K562 (cell line): ENCODE results near the gene ADAM10. TPM values are rescaled to one million over a fixed set of nuclear protein-coding genes. Genes with fewer than 3 reads are reported as not detected.

Experiments used
- ATAC-seq: fragments of 200-7000 bp; cut with Tn5 transposase; 3 replicates; pipeline ENCODE4 v1.9.1; 2020; ENCODE audit warnings: moderate library complexity
- BruUV-seq: library from RNA; stranded (reverse); fragments of 400-500 nt; replicated peaks from 2 replicates; lab custom pipeline; 2021; lab: Mats Ljungman, UMichigan
- CTCF ChIA-PET: fragments of 300-600 bp; formaldehyde crosslinking; extraction: SDS; loops from one replicate; lab custom pipeline; 2021; ENCODE audit warnings: low intra/inter-chr PET ratio; lab: Yijun Ruan, JAX
- POLR2A ChIA-PET: fragments of 300-600, 350-650 bp; sonication (Branson Sonifier 250); formaldehyde crosslinking; extraction: SDS; loops from one replicate; lab custom pipeline; 2021; ENCODE audit warnings: antibody characterized with exemption, inconsistent platforms; lab: Yijun Ruan, JAX
- DNase-seq, 4 experiments: peaks; one replicate each; pipeline versions ENCODE4 v3.0.0 to v3.0.0-alpha.2; 2011 to 2018; ENCODE audit warnings: low spot score in 3 of 4, mixed read lengths in 3 of 4; ENCODE audit errors: extremely low read depth in 1 of 4
- FAIRE-seq: peaks from 2 replicates; lab custom pipeline; 2011; peaks lifted over from hg19 to GRCh38; lab: Jason Lieb, UNC
- H2AFZ ChIP-seq: 2 replicates; pipeline ENCODE4 v1.6.0; 2011; ENCODE audit warnings: low read depth, low read length, control low read depth, inconsistent platforms
- H3K27ac ChIP-seq: fragments of 200-600 bp; 3 replicates; pipeline ENCODE4 v1.8.0; 2011; ENCODE audit warnings: low read depth, mild to moderate bottlenecking, control low read depth, inconsistent platforms, low read length, moderate library complexity, mixed read lengths; ENCODE audit errors: extremely low read depth
- H3K27me3 ChIP-seq, 2 experiments: fragments of 300-600 bp in 1 of 2; 2 replicates in 1 of 2; 3 replicates in 1 of 2; pipeline versions ENCODE4 v1.6.0 to v1.8.0; 2011; ENCODE audit warnings: inconsistent platforms in 2 of 2, low read length in 2 of 2, mild to moderate bottlenecking in 1 of 2, mixed read lengths in 1 of 2, moderate library complexity in 1 of 2; ENCODE audit not compliant: control insufficient read depth in 2 of 2, insufficient read depth in 2 of 2
- H3K36me3 ChIP-seq: fragments of 300-600 bp; 3 replicates; pipeline ENCODE4 v1.8.0; 2011; ENCODE audit warnings: mild to moderate bottlenecking, low read length, inconsistent platforms; ENCODE audit not compliant: control insufficient read depth, insufficient read depth
- H3K4me1 ChIP-seq, 2 experiments: fragments of 200-600 bp in 1 of 2; replicated peaks in 1 of 2; 2 replicates in 1 of 2; 3 replicates in 1 of 2; pipeline versions ENCODE4 v1.5.1 to v1.8.0; 2011; ENCODE audit warnings: inconsistent platforms in 2 of 2, low read length in 2 of 2, mild to moderate bottlenecking in 1 of 2, mixed read lengths in 1 of 2, moderate library complexity in 1 of 2; ENCODE audit not compliant: control insufficient read depth in 2 of 2, insufficient read depth in 2 of 2
- H3K4me2 ChIP-seq: 2 replicates; pipeline ENCODE4 v1.6.1; 2011; ENCODE audit warnings: low read length, control low read depth, inconsistent platforms, mixed read lengths; ENCODE audit not compliant: insufficient read depth
- H3K4me3 ChIP-seq: fragments of 200-600 bp; sonication (generic), shearing (Covaris generic); 2 replicates; pipeline ENCODE4 v1.5.1; 2016; ENCODE audit warnings: control low read depth, inconsistent platforms
- H3K79me2 ChIP-seq: fragments of 200-600 bp; 3 replicates; pipeline ENCODE4 v1.8.0; 2011; ENCODE audit warnings: low read length, inconsistent platforms; ENCODE audit not compliant: control insufficient read depth, insufficient read depth
- H3K9ac ChIP-seq, 2 experiments: 2 replicates each; pipeline versions ENCODE4 v1.6.0 to v1.6.1; 2011; ENCODE audit warnings: low read depth in 2 of 2, low read length in 2 of 2, control low read depth in 1 of 2, inconsistent platforms in 1 of 2, mild to moderate bottlenecking in 1 of 2, mixed read lengths in 1 of 2; ENCODE audit not compliant: insufficient read depth in 1 of 2
- H3K9me1 ChIP-seq: one replicate; pipeline ENCODE4 v1.6.0; 2011; ENCODE audit warnings: inconsistent platforms, mild to moderate bottlenecking, low read length, moderate library complexity; ENCODE audit not compliant: control insufficient read depth, insufficient read depth
- H3K9me3 ChIP-seq: replicated peaks from 2 replicates; pipeline ENCODE4 v1.5.1; 2011; ENCODE audit warnings: low read depth, low read length, inconsistent platforms; ENCODE audit not compliant: control insufficient read depth, insufficient read depth
- H4K20me1 ChIP-seq: replicated peaks from 2 replicates; pipeline ENCODE4 v1.6.1; 2011; ENCODE audit warnings: low read length, inconsistent platforms, mixed read lengths; ENCODE audit not compliant: control insufficient read depth, insufficient read depth
- MTA1 ChIP-seq: fragments of 450-650 bp; IDR thresholded peaks from 2 replicates; pipeline ENCODE4 v1.6.1; 2017; ENCODE audit warnings: borderline replicate concordance
- RCOR1 ChIP-seq, 2 experiments: IDR thresholded peaks; 2 replicates each; pipeline ENCODE4 v1.6.1; 2012; ENCODE audit warnings: low read depth in 2 of 2, low read length in 2 of 2, borderline replicate concordance in 1 of 2, improper control_type of control experiment in 1 of 2
- REST ChIP-seq, 2 experiments: fragments of 450-650 bp; formaldehyde crosslinking in 1 of 2; IDR thresholded peaks; 2 replicates each; pipeline versions ENCODE4 v1.4.0 to v1.6.1; 2014 to 2020; ENCODE audit warnings: mild to moderate bottlenecking in 2 of 2, borderline replicate concordance in 1 of 2, low read depth in 1 of 2
- SAFB2 ChIP-seq: fragments of 200-400 bp; formaldehyde crosslinking; IDR thresholded peaks from 2 replicates; pipeline ENCODE4 v1.6.1; 2018; ENCODE audit warnings: borderline replicate concordance, low read length, low read depth, moderate library complexity; ENCODE audit not compliant: severe bottlenecking
- TAF9B ChIP-seq: fragments of 450-650 bp; IDR thresholded peaks from 2 replicates; pipeline ENCODE4 v1.6.1; 2018; ENCODE audit warnings: mild to moderate bottlenecking; ENCODE audit not compliant: partially characterized antibody
- ZNF740 ChIP-seq, 3 experiments: fragments of 200-800 bp in 1 of 3; sonication (Bioruptor generic) in 1 of 3; sonication (generic) in 1 of 3; formaldehyde crosslinking in 1 of 3; IDR thresholded peaks; 2 replicates each; pipeline versions ENCODE4 v1.6.1 to v1.8.0; 2016 to 2022; ENCODE audit warnings: mild to moderate bottlenecking in 2 of 3, missing compliant biosample characterization in 2 of 3, missing genetic modification characterization in 2 of 3, missing genetic modification reagents in 1 of 3
- WGBS: fragments of 100-300 bp; shearing (Covaris generic); methylation state at CpG from one replicate; pipeline ENCODE4 v1.1.6; 2016; ENCODE audit warnings: low coverage, mixed read lengths; ENCODE audit not compliant: insufficient coverage; ENCODE audit errors: missing lambda C conversion rate; 5-methylcytosine and 5-hydroxymethylcytosine counted together
- in situ Hi-C: fragments of 300-500 bp; cut with MboI; formaldehyde crosslinking; loops from 4 replicates; pipeline ENCODE4 v1.15.0; 2018; ENCODE audit warnings: inconsistent platforms, mixed read lengths
- intact Hi-C: fragments of 100-400 bp; cut with micrococcal nuclease; formaldehyde crosslinking; loops from 2 replicates; pipeline ENCODE4 v1.14.2; 2022
- polyA plus RNA-seq, 8 experiments: library from polyadenylated mRNA; depleted of rRNA in 4 of 8; stranded (reverse) in 5 of 8; unstranded in 3 of 8; fragments of >200 nt; fragmentation: Nextera tagmentation in 2 of 8; fragmentation: Illumina TruSeq in 1 of 8; extraction: Ambion mirVana in 2 of 8; extraction: Trizol in 1 of 8; gene quantifications; 2 replicates each; pipeline versions ENCODE4 v1.2.1 to v1.2.3, GENCODE V29; 2011 to 2014; ENCODE audit warnings: inconsistent platforms in 1 of 8, missing spikeins in 1 of 8
- total RNA-seq, 7 experiments: library from RNA; depleted of rRNA in 6 of 7; stranded (reverse); fragments of >200 nt in 6 of 7; fragmentation: Illumina TruSeq in 2 of 7; extraction: Trizol in 2 of 7; gene quantifications; 2 replicates each; pipeline versions ENCODE4 v1.2.1 to v1.2.3, GENCODE V29; 2011 to 2021; ENCODE audit warnings: low replicate concordance in 1 of 7

The ADAM10 gene
- total and polyA plus RNA-seq, 9 of the 15 experiments (the other 6 are each of a cell fraction or from before 2014, with no cell fraction given), result 11.9 to 152 (median 57.3) TPM

GRCh38 chr15:58742022-58742813 is 7.3 kb downstream of the ADAM10 start:
- ATAC-seq, result peak; percentile 5; the same call in 2 of the 3 replicates
- peaks cover 97% of the 10 kb centered on the region for H3K79me2 ChIP-seq
- H3K4me3 ChIP-seq, result no peak overlapping the region
- no peak overlapping the region for H2AFZ ChIP-seq
- ChIA-PET POLR2A (interaction anchor here (0.7 to 1.1 kb wide), 6 partner anchors 8 to 859 kb away, joined by 3 to 4 read pairs (median 3); no protein-coding TSS in a partner anchor), CTCF (no interaction called here)
- no peaks in the 10 kb centered on the region for H3K27me3 ChIP-seq
- no peak for FAIRE-seq
- H3K9me3 ChIP-seq, result no peaks in the 10 kb centered on the region
- intact Hi-C loops, result no loop called here
- no peak overlapping the region for H3K9ac ChIP-seq
- no peak overlapping the region for H3K27ac ChIP-seq
- DNase-seq, result no peak
- H3K4me1 ChIP-seq, result peaks cover 0 to 29% of the 10 kb centered on the region in 2 experiments; a peak in 4 of 5 replicates
- 66% methylated on average over 8 of the region's 8 CpGs for WGBS
- peaks cover 5% of the 10 kb centered on the region; the same call in 2 of the 3 replicates for H3K36me3 ChIP-seq
- BruUV-seq, result no TSS peak
- H4K20me1 ChIP-seq, result peaks cover 17% of the 10 kb centered on the region
- no peak overlapping the region for H3K4me2 ChIP-seq
- TF ChIP-seq TAF9B (no peak), SAFB2 (no peak), ZNF740 (CRISPR knock-in tag; IDR thresholded peaks at IDR 0.05) (no peak), ZNF740 (tag; IDR thresholded peaks at IDR 0.05) (no peak), RCOR1 (IDR thresholded peaks at IDR 0.05; ENCODE audit: borderline replicate concordance in 1 of 2, low read depth in 2 of 2, low read length in 2 of 2) (no peak), MTA1 (no peak), REST (IDR thresholded peaks at IDR 0.05; ENCODE audit: borderline replicate concordance) (peak; percentile 19; the same call in 1 of the 2 replicates), REST (CRISPR knock-in tag; IDR thresholded peaks at IDR 0.05; ENCODE audit: low read depth) (no peak)
- TF ChIP-seq, all 486 proteins: peak for 1
- H3K9me1 ChIP-seq, result no peaks in the 10 kb centered on the region
- in situ Hi-C loops, result loop anchor here (10.0 kb wide), 1 partner anchor 307 kb away; the partner anchor contains the start of gene LIPC
